Measurements from ENCODE around the gene ANAPC15.

Gene ANAPC15

DNA sequence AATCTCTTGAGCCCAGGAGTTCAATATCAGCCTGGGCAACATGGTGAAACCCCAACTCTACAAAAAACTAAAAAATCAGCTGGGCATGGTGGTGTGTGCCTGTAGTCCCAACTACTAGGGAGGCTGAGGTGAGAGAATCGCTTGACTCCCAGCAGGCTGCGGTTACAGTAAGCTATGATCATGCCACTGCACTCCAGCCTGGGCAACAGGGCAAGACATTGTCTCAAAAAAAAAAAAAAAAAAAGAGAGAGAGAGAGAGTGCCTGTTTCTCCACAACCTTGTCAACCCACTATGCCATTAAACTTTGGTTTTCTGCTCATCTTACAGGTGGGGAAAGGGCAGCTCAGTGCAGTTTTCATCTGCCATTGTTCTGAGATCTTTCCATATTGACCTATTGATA, 28.2 kb upstream of the ANAPC15 start:
- H2AK5ac ChIP-seq (ENCODE audit: low read length, severe bottlenecking) = no peak overlapping the region
- no peak overlapping the region for H3K27ac ChIP-seq (ENCODE audit: low read length, poor library complexity, severe bottlenecking)
- no peak overlapping the region for H2BK120ac ChIP-seq (ENCODE audit: low read depth, low read length)
- H3K14ac ChIP-seq (ENCODE audit: low read length in 2 of 2) = no peak overlapping the region
- peaks cover 4% of the 10 kb centered on the region for H3K9me3 ChIP-seq (ENCODE audit: control insufficient read depth, low read length)
- no peak for DNase-seq
- H2BK12ac ChIP-seq (ENCODE audit: low read length in 2 of 2) = no peak overlapping the region
- H2AFZ ChIP-seq (ENCODE audit: low read depth, low read length) = no peak overlapping the region
- no peak overlapping the region for H3K4ac ChIP-seq (ENCODE audit: low read depth in 1 of 2, low read length in 2 of 2)
- H3K9ac ChIP-seq (ENCODE audit: low read length) = peak overlapping the region; percentile 33
- no peak overlapping the region for H2BK15ac ChIP-seq (ENCODE audit: low read depth, poor library complexity, severe bottlenecking)
- H4K8ac ChIP-seq (ENCODE audit: low read length) = no peak overlapping the region
- no peaks in the 10 kb centered on the region for H3K79me1 ChIP-seq (replicated peaks; ENCODE audit: low read length, poor library complexity, severe bottlenecking)
- H3K4me3 ChIP-seq (ENCODE audit: insufficient read depth in 1 of 2, low read depth in 1 of 2, low read length in 2 of 2) = no peak overlapping the region
- 100% methylated on average over 2 of the region's 2 CpGs for WGBS
- peaks cover 0 to 13% of the 10 kb centered on the region in 2 experiments for H3K36me3 ChIP-seq (ENCODE audit: control insufficient read depth in 1 of 2, insufficient read depth in 2 of 2, low read depth in 1 of 2, low read length in 2 of 2)
- no peak overlapping the region for H3K18ac ChIP-seq (ENCODE audit: low read depth in 1 of 2, low read length in 2 of 2)
- H3K27me3 ChIP-seq (ENCODE audit: control insufficient read depth in 1 of 2, insufficient read depth in 1 of 2, low read length in 2 of 2) = no peaks in the 10 kb centered on the region
- H4K91ac ChIP-seq (ENCODE audit: low read length) = no peak overlapping the region
- H3K23ac ChIP-seq (ENCODE audit: low read length in 2 of 2) = no peak overlapping the region
- H3K4me2 ChIP-seq (ENCODE audit: low read length, poor library complexity, severe bottlenecking) = no peak overlapping the region
- H2BK5ac ChIP-seq (ENCODE audit: low read depth, low read length, poor library complexity, severe bottlenecking) = no peak overlapping the region
- H3K4me1 ChIP-seq (ENCODE audit: control insufficient read depth, insufficient read depth, low read depth, low read length) = peaks cover 5% of the 10 kb centered on the region

GRCh38 chr11:72139500-72139899, 27.0 kb upstream of the ANAPC15 start:
- Histone ChIP-seq H3K27me3 (ENCODE audit: control insufficient read depth in 1 of 2, insufficient read depth in 1 of 2, low read length in 2 of 2) (no peaks in the 10 kb centered on the region), H3K27ac (ENCODE audit: low read length, poor library complexity, severe bottlenecking) (no peak overlapping the region), H3K23ac (ENCODE audit: low read length in 2 of 2) (no peak overlapping the region), H2AK5ac (ENCODE audit: low read length, severe bottlenecking) (no peak overlapping the region), H3K4ac (ENCODE audit: low read depth in 1 of 2, low read length in 2 of 2) (no peak overlapping the region), H3K4me3 (ENCODE audit: insufficient read depth in 1 of 2, low read depth in 1 of 2, low read length in 2 of 2) (no peak overlapping the region), H3K18ac (ENCODE audit: low read depth in 1 of 2, low read length in 2 of 2) (no peak overlapping the region), H3K79me1 (replicated peaks; ENCODE audit: low read length, poor library complexity, severe bottlenecking) (no peaks in the 10 kb centered on the region), H2BK15ac (ENCODE audit: low read depth, poor library complexity, severe bottlenecking) (no peak overlapping the region), H4K91ac (ENCODE audit: low read length) (no peak overlapping the region), H3K36me3 (ENCODE audit: control insufficient read depth in 1 of 2, insufficient read depth in 2 of 2, low read depth in 1 of 2, low read length in 2 of 2) (peaks cover 0 to 13% of the 10 kb centered on the region in 2 experiments), H3K9me3 (ENCODE audit: control insufficient read depth, low read length) (peaks cover 4% of the 10 kb centered on the region), H3K14ac (ENCODE audit: low read length in 2 of 2) (no peak overlapping the region), H3K9ac (ENCODE audit: low read length) (no peak overlapping the region), H2BK5ac (ENCODE audit: low read depth, low read length, poor library complexity, severe bottlenecking) (no peak overlapping the region), H3K4me2 (ENCODE audit: low read length, poor library complexity, severe bottlenecking) (no peak overlapping the region), H3K4me1 (ENCODE audit: control insufficient read depth, insufficient read depth, low read depth, low read length) (peaks cover 5% of the 10 kb centered on the region), H4K8ac (ENCODE audit: low read length) (no peak overlapping the region), H2AFZ (ENCODE audit: low read depth, low read length) (no peak overlapping the region), H2BK120ac (ENCODE audit: low read depth, low read length) (no peak overlapping the region), H2BK12ac (ENCODE audit: low read length in 2 of 2) (no peak overlapping the region)
- no peak for DNase-seq
- WGBS = 96% methylated on average over 8 of the region's 11 CpGs

GRCh38 chr11:72138821-72139390, 26.4 kb upstream of the ANAPC15 start:
- Histone ChIP-seq H2BK120ac (ENCODE audit: low read depth, low read length) (no peak overlapping the region), H2BK12ac (ENCODE audit: low read length in 2 of 2) (no peak overlapping the region), H3K4ac (ENCODE audit: low read depth in 1 of 2, low read length in 2 of 2) (no peak overlapping the region), H2BK5ac (ENCODE audit: low read depth, low read length, poor library complexity, severe bottlenecking) (no peak overlapping the region), H3K36me3 (ENCODE audit: control insufficient read depth in 1 of 2, insufficient read depth in 2 of 2, low read depth in 1 of 2, low read length in 2 of 2) (peaks cover 0 to 13% of the 10 kb centered on the region in 2 experiments), H3K4me2 (ENCODE audit: low read length, poor library complexity, severe bottlenecking) (no peak overlapping the region), H2BK15ac (ENCODE audit: low read depth, poor library complexity, severe bottlenecking) (no peak overlapping the region), H3K9ac (ENCODE audit: low read length) (no peak overlapping the region), H2AK5ac (ENCODE audit: low read length, severe bottlenecking) (no peak overlapping the region), H3K23ac (ENCODE audit: low read length in 2 of 2) (no peak overlapping the region), H3K4me1 (ENCODE audit: control insufficient read depth, insufficient read depth, low read depth, low read length) (peaks cover 5% of the 10 kb centered on the region), H2AFZ (ENCODE audit: low read depth, low read length) (no peak overlapping the region), H3K4me3 (ENCODE audit: insufficient read depth in 1 of 2, low read depth in 1 of 2, low read length in 2 of 2) (no peak overlapping the region), H3K14ac (ENCODE audit: low read length in 2 of 2) (no peak overlapping the region), H4K91ac (ENCODE audit: low read length) (no peak overlapping the region), H3K9me3 (ENCODE audit: control insufficient read depth, low read length) (peaks cover 4% of the 10 kb centered on the region), H3K79me1 (replicated peaks; ENCODE audit: low read length, poor library complexity, severe bottlenecking) (no peaks in the 10 kb centered on the region), H3K18ac (ENCODE audit: low read depth in 1 of 2, low read length in 2 of 2) (no peak overlapping the region), H4K8ac (ENCODE audit: low read length) (no peak overlapping the region), H3K27ac (ENCODE audit: low read length, poor library complexity, severe bottlenecking) (no peak overlapping the region), H3K27me3 (ENCODE audit: control insufficient read depth in 1 of 2, insufficient read depth in 1 of 2, low read length in 2 of 2) (no peaks in the 10 kb centered on the region)
- WGBS = 84% methylated on average over 11 of the region's 12 CpGs
- DNase-seq = no peak

DNA sequence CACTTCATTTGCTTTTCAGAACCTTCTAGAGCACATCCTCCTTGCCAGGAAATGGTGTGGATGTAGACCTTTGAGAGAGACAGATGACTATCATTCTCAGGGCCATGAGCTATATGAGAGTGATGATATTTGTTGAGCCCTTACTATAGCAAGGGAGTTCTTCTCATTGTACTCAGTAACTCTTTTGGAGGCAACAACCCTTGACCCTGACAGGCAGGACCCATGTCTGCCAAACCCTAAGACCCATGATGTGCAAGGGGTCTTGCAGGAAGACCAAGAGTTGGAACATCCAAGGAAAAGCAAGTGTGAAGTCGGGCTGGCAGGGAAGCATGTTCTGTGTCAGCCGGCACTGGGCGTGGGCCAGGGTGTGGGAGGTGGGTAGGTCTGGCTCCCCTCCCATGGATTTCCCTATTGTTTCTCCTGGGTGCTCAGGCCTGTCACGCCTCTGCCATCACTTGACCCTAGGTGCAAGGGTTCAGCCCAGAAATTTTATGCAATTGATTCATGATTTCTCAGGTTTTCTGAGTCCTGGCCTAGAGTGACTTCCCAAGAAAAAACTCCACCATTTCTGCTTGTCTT, 24.3 kb upstream of the ANAPC15 start:
- peaks cover 0 to 4% of the 10 kb centered on the region in 2 experiments for H3K27me3 ChIP-seq (ENCODE audit: control insufficient read depth in 1 of 2, insufficient read depth in 1 of 2, low read length in 2 of 2)
- no peak overlapping the region for H2AFZ ChIP-seq (ENCODE audit: low read depth, low read length)
- H3K18ac ChIP-seq (ENCODE audit: low read depth in 1 of 2, low read length in 2 of 2) = no peak overlapping the region
- no peak overlapping the region for H3K14ac ChIP-seq (ENCODE audit: low read length in 2 of 2)
- H3K79me1 ChIP-seq (replicated peaks; ENCODE audit: low read length, poor library complexity, severe bottlenecking) = no peaks in the 10 kb centered on the region
- H3K4me2 ChIP-seq (ENCODE audit: low read length, poor library complexity, severe bottlenecking) = no peak overlapping the region
- no peak overlapping the region for H4K91ac ChIP-seq (ENCODE audit: low read length)
- H2AK5ac ChIP-seq (ENCODE audit: low read length, severe bottlenecking) = no peak overlapping the region
- H3K4me1 ChIP-seq (ENCODE audit: control insufficient read depth, insufficient read depth, low read depth, low read length) = peaks cover 5% of the 10 kb centered on the region
- H2BK5ac ChIP-seq (ENCODE audit: low read depth, low read length, poor library complexity, severe bottlenecking) = no peak overlapping the region
- H4K8ac ChIP-seq (ENCODE audit: low read length) = no peak overlapping the region
- no peak overlapping the region for H3K27ac ChIP-seq (ENCODE audit: low read length, poor library complexity, severe bottlenecking)
- no peak overlapping the region for H3K4me3 ChIP-seq (ENCODE audit: insufficient read depth in 1 of 2, low read depth in 1 of 2, low read length in 2 of 2)
- H2BK12ac ChIP-seq (ENCODE audit: low read length in 2 of 2) = no peak overlapping the region
- H3K23ac ChIP-seq (ENCODE audit: low read length in 2 of 2) = no peak overlapping the region
- peaks cover 4% of the 10 kb centered on the region for H3K9me3 ChIP-seq (ENCODE audit: control insufficient read depth, low read length)
- peaks cover 0 to 13% of the 10 kb centered on the region in 2 experiments for H3K36me3 ChIP-seq (ENCODE audit: control insufficient read depth in 1 of 2, insufficient read depth in 2 of 2, low read depth in 1 of 2, low read length in 2 of 2)
- H2BK120ac ChIP-seq (ENCODE audit: low read depth, low read length) = no peak overlapping the region
- H2BK15ac ChIP-seq (ENCODE audit: low read depth, poor library complexity, severe bottlenecking) = no peak overlapping the region
- 94% methylated on average over 4 of the region's 4 CpGs for WGBS
- DNase-seq = no peak
- H3K9ac ChIP-seq (ENCODE audit: low read length) = no peak overlapping the region
- no peak overlapping the region for H3K4ac ChIP-seq (ENCODE audit: low read depth in 1 of 2, low read length in 2 of 2)
